Measurements from ENCODE around the gene PPP2R5C.

Gene PPP2R5C

GRCh38 chr14:101834800-101835547 is 73.5 kb downstream of the PPP2R5C start:
- in situ Hi-C loops (cut with MboI; ENCODE audit: low pct_unique_long_range_greater_than_20kb, low sequenced_read_pairs, unreplicated experiment): no loop called here
- TF ChIP-seq CTCF (IDR thresholded peaks at IDR 0.05; ENCODE audit: extremely low read depth, insufficient read depth, missing control alignments): no peak
- no peak for DNase-seq (ENCODE audit: low spot score)

- DNase-seq (ENCODE audit: low spot score): no peak
These were observed 74.1 kb downstream of the PPP2R5C start for GRCh38 chr14:101835566-101835965.

GRCh38 chr14:101836135-101836534 is 74.6 kb downstream of the PPP2R5C start:
- DNase-seq (ENCODE audit: low spot score): no peak
- in situ Hi-C loops (cut with MboI; ENCODE audit: low pct_unique_long_range_greater_than_20kb, low sequenced_read_pairs, unreplicated experiment): no loop called here
- TF ChIP-seq CTCF (IDR thresholded peaks at IDR 0.05; ENCODE audit: extremely low read depth, insufficient read depth, missing control alignments): no peak

More at GRCh38 chr14:101835566-101835965, 74.1 kb downstream of the PPP2R5C start:
- no peak for TF ChIP-seq CTCF (IDR thresholded peaks at IDR 0.05; ENCODE audit: extremely low read depth, insufficient read depth, missing control alignments)
- in situ Hi-C loops (cut with MboI; ENCODE audit: low pct_unique_long_range_greater_than_20kb, low sequenced_read_pairs, unreplicated experiment): no loop called here

- TF ChIP-seq CTCF (IDR thresholded peaks at IDR 0.05; ENCODE audit: extremely low read depth, insufficient read depth, missing control alignments): no peak
- in situ Hi-C loops (cut with MboI; ENCODE audit: low pct_unique_long_range_greater_than_20kb, low sequenced_read_pairs, unreplicated experiment): no loop called here
- no peak for DNase-seq (ENCODE audit: low spot score)
These were observed 77.0 kb downstream of the PPP2R5C start for GRCh38 chr14:101838476-101838875.

GRCh38 chr14:101839236-101839635 is 77.7 kb downstream of the PPP2R5C start:
- DNase-seq (ENCODE audit: low spot score): no peak
- in situ Hi-C loops (cut with MboI; ENCODE audit: low pct_unique_long_range_greater_than_20kb, low sequenced_read_pairs, unreplicated experiment): no loop called here
- no peak for TF ChIP-seq CTCF (IDR thresholded peaks at IDR 0.05; ENCODE audit: extremely low read depth, insufficient read depth, missing control alignments)

GRCh38 chr14:101839661-101840060 is 78.2 kb downstream of the PPP2R5C start:
- TF ChIP-seq CTCF (IDR thresholded peaks at IDR 0.05; ENCODE audit: extremely low read depth, insufficient read depth, missing control alignments): no peak

More at GRCh38 chr14:101839661-101840060, 78.2 kb downstream of the PPP2R5C start:
- no peak for DNase-seq (ENCODE audit: low spot score)
- in situ Hi-C loops (cut with MboI; ENCODE audit: low pct_unique_long_range_greater_than_20kb, low sequenced_read_pairs, unreplicated experiment): no loop called here
